ENCODE results near the gene XPC. TPM values are rescaled to one million over a fixed set of nuclear protein-coding genes. Genes with fewer than 3 reads are reported as not detected.
"Not testable (repeated sequence)": the region's sequence is repeated elsewhere in the genome, so short reads cannot be mapped to it uniquely, and the experiment has no call there.

Gene XPC
- 10 to 100 TPM; 14.4 to 47.9 (median 30.0) TPM for total RNA-seq

DNA sequence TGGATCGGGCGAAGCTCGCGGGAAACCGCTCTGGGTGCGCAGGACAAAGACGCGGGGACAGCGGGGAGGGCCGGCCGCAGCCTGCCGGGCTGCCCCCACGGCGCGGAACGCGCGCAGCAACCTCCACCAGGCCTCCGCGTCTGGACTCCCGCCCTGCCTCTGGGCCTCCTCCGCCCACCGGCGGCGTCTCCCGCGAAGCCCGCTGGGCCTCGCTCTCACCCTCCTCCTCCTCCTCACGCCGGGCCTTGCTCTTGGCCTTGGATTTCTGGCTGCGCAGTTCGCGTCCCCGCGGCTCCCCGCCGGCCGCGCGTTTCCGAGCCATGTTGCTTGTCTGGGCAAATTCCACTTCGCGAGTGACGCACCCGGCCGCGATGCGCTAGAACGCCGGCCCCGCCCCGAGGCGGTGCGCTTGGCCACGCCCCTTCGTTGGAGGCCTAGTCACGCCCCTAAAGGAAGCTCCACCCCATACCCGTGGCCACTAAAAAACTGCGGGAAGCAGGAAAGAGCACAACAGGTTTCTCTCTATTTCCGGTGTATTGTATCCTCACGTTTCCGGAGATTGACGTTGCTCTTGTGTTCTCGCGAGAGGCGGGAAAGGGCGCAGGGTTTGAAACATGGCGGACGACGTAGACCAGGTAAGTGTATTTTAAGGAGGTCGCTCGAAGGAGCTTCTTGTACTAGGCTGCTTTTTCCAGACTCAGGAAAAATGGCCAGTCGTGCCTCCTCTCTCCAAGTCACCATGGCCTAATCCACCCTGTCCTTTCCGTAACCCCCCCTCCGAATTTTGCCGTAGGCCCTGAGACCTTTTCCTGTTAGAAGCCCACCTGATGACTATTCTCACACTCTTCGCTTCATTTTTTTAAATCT lies at the start of gene XPC, which contains the start of gene LSM3:
XPC (minus strand) TSS at position 355 of the 867 bp plus-strand sequence; CDS start at position 322, 33 bp downstream.
LSM3 (plus strand) TSS at position 571 of the 867 bp plus-strand sequence; CDS start at position 615, 44 bp downstream.
- 0% methylated on average over 23 to 28 of the region's 78 CpGs for WGBS, 2 donors
- Histone ChIP-seq H3K4me3 (peak within 1 kb of the TSS; percentile 72 to 93 (median 81)), H3K27ac (peak within 1 kb of the TSS; percentile 93 to 98 (median 97)), H3K4me1 (peaks cover 11 to 82% (median 45%) of the 10 kb centered on the region in 3 donors), H3K27me3 (no peaks in the 10 kb centered on the region), H3K36me3 (peaks cover 0 to 16% (median 0%) of the 10 kb centered on the region in 3 donors), H3K9me3 (no peaks in the 10 kb centered on the region)
- peak; percentile 87 for DNase-seq
- intact Hi-C loops (cut with DNase I) = loop anchor here (10.0 kb wide), 1 partner anchor 284 kb away; no protein-coding TSS in a partner anchor
- TF ChIP-seq CTCF (IDR thresholded peaks at IDR 0.05) (peak in 1 of 6 experiments; percentile 12), POLR2A (IDR thresholded peaks at IDR 0.05) (peak in 3 of 4 donors; percentile 72 to 97 (median 97))

DNA sequence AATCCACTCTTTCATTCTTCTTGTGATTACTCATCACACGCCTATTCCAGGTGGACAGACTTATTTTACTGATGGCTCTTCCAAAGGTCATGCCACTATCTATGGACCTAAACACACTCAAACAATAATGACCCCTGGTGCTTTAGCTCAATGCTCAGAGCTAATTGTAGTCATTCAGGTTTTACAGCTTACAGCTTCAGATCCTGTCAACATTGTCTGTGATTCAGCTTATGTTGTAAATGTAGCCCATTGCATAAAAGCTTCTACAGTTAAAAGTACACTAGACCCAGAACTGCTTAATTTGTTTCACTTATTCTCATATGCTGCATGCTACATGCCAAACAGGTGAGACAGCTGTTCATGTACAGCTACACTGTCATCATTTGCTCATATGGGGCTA lies 49.5 kb upstream of the XPC start:
- no peak overlapping the region for H3K4me3 ChIP-seq
- no peaks in the 10 kb centered on the region for H3K9me3 ChIP-seq
- H3K36me3 ChIP-seq = no peaks in the 10 kb centered on the region
- intact Hi-C loops (cut with DNase I) = no loop called here
- no peak for DNase-seq
- no peak for TF ChIP-seq CTCF (IDR thresholded peaks at IDR 0.05)
- TF ChIP-seq POLR2A (IDR thresholded peaks at IDR 0.05) = no peak
- H3K27me3 ChIP-seq = peaks cover 0 to 14% (median 0%) of the 10 kb centered on the region in 4 donors
- H3K27ac ChIP-seq = peak overlapping the region in 1 of 4 donors; percentile 44
- 76 to 94% methylated on average over 1 of the region's 1 CpG for WGBS, 2 donors
- peaks cover 0 to 56% (median 14%) of the 10 kb centered on the region in 3 donors for H3K4me1 ChIP-seq

- Histone ChIP-seq H3K27me3 (peaks cover 0 to 11% (median 0%) of the 10 kb centered on the region in 4 donors), H3K4me1 (peaks cover 0 to 56% (median 14%) of the 10 kb centered on the region in 3 donors)
- H3K27ac ChIP-seq; H3K9me3 ChIP-seq; DNase-seq; H3K36me3 ChIP-seq; H3K4me3 ChIP-seq; intact Hi-C loops (cut with DNase I): not testable (repeated sequence)
- WGBS, 2 donors = 54 to 86% methylated on average over 1 to 3 of the region's 3 CpGs
These were observed 48.0 kb upstream of the XPC start for GRCh38 chr3:14226351-14226750.

DNA sequence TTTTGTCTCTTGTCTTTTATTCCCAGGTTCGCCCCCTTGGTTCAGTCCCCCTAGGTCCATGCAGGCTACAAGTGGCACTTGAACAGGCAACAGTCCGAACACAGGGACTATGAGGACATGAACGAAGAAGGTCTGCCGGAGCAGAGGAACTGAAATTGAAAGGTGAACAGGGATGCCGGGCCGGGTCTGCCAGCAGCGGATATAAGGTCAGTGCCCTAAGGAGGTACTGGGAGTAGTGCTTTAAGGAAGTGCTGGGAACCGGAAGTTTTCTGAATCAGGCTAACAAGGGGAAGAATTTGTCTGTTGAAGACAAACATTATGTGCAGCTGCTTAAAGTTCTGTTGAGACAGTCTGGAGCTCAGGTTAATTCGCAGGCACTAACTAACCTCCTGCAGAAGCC lies 47.0 kb upstream of the XPC start:
- no peak for DNase-seq
- 55 to 79% methylated on average over 8 of the region's 9 CpGs for WGBS, 2 donors
- intact Hi-C loops (cut with DNase I) = no loop called here

GRCh38 chr3:14224895-14225294 lies 46.5 kb upstream of the XPC start:
- TF ChIP-seq POLR2A (IDR thresholded peaks at IDR 0.05) (no peak), CTCF (IDR thresholded peaks at IDR 0.05) (no peak)
- Histone ChIP-seq H3K9me3 (peaks cover 0 to 16% (median 6%) of the 10 kb centered on the region in 3 donors), H3K4me1 (peaks cover 0 to 50% (median 14%) of the 10 kb centered on the region in 3 donors), H3K4me3 (no peak overlapping the region), H3K27me3 (peaks cover 0 to 6% (median 0%) of the 10 kb centered on the region in 4 donors), H3K36me3 (no peaks in the 10 kb centered on the region), H3K27ac (no peak overlapping the region)
- WGBS, 2 donors = 59 to 75% methylated on average over 2 to 6 of the region's 6 CpGs
- DNase-seq = no peak
- intact Hi-C loops (cut with DNase I) = no loop called here

More for the DNA sequence above, 47.0 kb upstream of the XPC start:
- H3K36me3 ChIP-seq = no peaks in the 10 kb centered on the region
- H3K4me1 ChIP-seq = peaks cover 0 to 50% (median 14%) of the 10 kb centered on the region in 3 donors
- peaks cover 0 to 16% (median 6%) of the 10 kb centered on the region in 3 donors for H3K9me3 ChIP-seq
- no peak overlapping the region for H3K27ac ChIP-seq
- no peak overlapping the region for H3K4me3 ChIP-seq
- TF ChIP-seq POLR2A (IDR thresholded peaks at IDR 0.05) = no peak
- no peak for TF ChIP-seq CTCF (IDR thresholded peaks at IDR 0.05)
- H3K27me3 ChIP-seq = peaks cover 0 to 6% (median 0%) of the 10 kb centered on the region in 4 donors
